HG02840 (cell line): ENCODE results near the gene SECTM1.

Experiments used
- ATAC-seq: cut with Tn5 transposase; IDR thresholded peaks from one replicate; pipeline ENCODE4 v1.9.1; 2021; ENCODE audit warnings: mild to moderate bottlenecking, moderate library complexity, moderate number of reproducible peaks; ENCODE audit not compliant: unreplicated experiment, low FRiP score

The SECTM1 gene

GRCh38 chr17:82271401-82271800, 62.2 kb downstream of the SECTM1 start:
- ATAC-seq: no peak
